ENCODE data around the gene SLC23A2.

DNA sequence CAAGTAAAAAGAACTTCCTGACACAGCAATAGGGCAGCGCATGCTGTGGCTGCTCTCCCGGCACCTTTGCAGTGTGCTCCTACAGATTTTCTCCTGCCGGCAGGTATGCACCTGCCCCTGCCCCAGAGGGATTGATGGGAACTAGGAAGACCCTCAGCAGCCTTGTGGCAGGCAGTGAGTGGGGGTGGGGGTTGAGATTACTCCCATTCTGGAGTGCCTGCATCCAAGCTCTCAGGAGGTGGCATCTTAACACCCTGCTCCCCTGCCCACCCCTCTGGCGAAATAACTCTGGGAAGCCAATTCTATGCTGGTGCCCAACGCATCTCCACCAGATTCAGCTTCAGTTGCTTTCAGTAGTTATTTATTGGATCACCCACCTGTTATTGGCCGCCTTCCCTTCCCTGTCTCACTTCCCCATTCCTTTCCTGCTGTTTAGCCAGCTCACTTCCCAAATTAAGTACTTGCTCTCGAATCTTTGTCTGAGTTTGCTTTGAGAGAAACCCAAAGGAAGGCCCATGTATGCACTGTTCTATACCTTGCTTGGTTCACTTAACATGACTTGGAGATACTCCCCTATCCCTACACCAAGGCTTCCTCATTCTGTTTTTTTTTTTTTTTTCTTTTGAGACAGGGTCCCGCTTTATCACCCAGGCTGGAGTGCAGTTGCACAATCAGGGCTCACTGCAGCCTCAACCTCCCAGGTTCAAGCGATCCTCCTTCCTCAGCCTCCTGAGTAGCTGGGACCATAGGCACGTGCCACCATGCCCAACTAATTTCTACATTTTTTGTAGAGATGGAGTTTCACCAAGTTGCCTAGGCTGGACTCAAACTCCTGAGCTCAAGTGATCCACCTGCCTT lies 29.3 kb upstream of the SLC23A2 start:
- TF ChIP-seq, protein P1, sequence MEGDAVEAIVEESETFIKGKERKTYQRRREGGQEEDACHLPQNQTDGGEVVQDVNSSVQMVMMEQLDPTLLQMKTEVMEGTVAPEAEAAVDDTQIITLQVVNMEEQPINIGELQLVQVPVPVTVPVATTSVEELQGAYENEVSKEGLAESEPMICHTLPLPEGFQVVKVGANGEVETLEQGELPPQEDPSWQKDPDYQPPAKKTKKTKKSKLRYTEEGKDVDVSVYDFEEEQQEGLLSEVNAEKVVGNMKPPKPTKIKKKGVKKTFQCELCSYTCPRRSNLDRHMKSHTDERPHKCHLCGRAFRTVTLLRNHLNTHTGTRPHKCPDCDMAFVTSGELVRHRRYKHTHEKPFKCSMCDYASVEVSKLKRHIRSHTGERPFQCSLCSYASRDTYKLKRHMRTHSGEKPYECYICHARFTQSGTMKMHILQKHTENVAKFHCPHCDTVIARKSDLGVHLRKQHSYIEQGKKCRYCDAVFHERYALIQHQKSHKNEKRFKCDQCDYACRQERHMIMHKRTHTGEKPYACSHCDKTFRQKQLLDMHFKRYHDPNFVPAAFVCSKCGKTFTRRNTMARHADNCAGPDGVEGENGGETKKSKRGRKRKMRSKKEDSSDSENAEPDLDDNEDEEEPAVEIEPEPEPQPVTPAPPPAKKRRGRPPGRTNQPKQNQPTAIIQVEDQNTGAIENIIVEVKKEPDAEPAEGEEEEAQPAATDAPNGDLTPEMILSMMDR (IDR thresholded peaks at IDR 0.05) = no peak
- TF ChIP-seq POLR2A (IDR thresholded peaks at IDR 0.05) (no peak), POLR2AphosphoS5 (IDR thresholded peaks at IDR 0.05) (no peak)
